Activated CD4-positive, alpha-beta T cell treated with anti-CD3 and anti-CD28 coated beads, Interleukin-2, amount 50 U/mL, for 48 hours (primary cell): ENCODE data around the gene MED10.

ENCODE experiments used
- DNase-seq, 2 experiments: peaks; one replicate each; pipeline ENCODE4 v3.0.0-alpha.2; 2020

Gene MED10, protein sequence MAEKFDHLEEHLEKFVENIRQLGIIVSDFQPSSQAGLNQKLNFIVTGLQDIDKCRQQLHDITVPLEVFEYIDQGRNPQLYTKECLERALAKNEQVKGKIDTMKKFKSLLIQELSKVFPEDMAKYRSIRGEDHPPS

GRCh38 chr5:6377905-6378765, at the start of gene MED10:
MED10 (minus strand) TSS chr5:6378547; CDS start chr5:6378483, 64 bp downstream.
- peak; percentile 98 for DNase-seq

GRCh38 chr5:6427694-6428093, 49.3 kb upstream of the MED10 start:
- no peak for DNase-seq

DNA sequence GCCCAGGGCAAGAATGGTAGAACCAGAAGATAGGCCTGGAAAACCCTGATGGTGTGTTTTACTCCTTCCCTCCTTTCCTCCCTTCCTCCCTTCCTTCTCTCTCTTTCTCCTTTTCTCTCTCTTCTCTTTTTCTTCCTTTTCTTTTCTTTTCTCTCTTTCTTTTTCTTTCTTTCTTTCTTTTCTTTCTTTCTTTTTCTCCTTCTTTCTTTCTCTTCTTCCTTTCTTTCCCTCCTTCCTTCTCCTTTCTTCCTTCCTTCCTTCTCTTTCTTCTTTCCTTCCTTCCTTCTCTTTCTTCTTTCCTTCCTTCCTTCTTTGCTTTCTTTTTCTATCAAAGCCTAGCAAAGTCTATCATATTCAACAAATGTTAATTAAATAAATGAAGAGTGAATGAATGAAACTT, 46.4 kb upstream of the MED10 start:
- DNase-seq, result no peak

DNA sequence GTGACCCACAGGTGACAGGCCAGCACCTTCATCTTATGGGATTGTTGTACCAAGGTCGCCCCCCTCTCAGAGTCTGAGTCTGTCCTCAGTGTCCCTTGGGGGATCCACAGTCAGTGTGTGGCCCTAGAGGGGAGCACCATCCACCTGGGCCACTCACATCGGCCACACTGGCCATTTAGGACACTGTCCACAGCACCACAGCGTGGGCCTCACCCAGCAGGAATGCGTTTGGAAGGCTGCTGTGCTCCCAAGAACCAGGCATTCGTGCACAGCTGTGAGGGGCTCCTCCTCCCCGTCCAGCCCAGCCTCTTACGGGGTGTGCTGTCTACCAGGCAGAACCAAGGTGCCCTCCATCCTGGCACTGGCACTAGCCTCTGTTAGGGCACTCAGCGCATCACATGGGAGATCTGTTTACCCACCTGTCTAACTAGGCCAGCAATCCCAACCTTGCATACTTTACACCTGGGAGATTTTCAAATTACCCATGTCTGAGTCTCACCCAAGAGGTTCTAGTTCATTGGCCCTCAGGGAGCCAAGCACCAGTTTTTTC, 45.8 kb upstream of the MED10 start:
- no peak for DNase-seq

DNA sequence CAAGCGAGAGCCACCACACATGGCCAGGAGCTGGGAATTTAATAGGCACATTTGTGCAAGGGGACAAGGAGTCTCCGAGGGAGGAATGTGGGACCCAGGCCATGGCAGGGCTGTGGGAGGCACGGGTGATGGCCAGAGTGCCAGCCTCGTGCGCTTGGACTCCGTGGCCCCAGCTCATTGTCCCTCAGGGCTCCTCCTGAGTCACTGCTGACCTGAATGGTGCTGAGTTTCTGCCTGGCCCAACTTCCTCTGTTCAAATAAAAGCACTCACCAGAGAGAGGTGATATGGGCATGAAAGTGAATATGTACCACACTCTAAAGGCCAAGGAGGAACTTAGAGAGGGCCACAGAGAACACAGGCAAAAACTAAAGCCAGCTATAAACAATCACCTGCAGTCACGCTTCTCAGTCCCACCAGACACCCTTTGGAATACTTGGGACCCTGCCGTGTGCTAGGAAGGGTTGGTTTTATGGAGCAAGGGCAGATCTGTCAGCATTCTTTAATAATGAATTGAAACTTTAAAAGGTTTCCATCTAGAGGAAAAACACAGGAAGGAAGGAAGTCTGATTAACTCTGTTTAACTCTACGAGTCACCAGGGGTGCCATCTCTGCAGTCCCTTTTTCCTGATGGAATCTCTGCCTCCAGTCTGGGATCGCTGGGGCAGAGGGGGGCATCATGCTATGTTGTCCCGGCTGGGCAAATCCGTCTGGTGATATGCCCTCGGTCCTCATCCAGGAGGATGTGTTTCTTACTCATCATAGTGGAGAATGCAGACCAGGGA, 45.2 kb upstream of the MED10 start:
- DNase-seq, result no peak

- DNase-seq, result no peak
These were observed 41.0 kb upstream of the MED10 start for GRCh38 chr5:6419340-6419852.

GRCh38 chr5:6418679-6419276, 40.4 kb upstream of the MED10 start:
- no peak for DNase-seq

- DNase-seq, result no peak
These were observed 39.3 kb upstream of the MED10 start for GRCh38 chr5:6417657-6418056.

DNA sequence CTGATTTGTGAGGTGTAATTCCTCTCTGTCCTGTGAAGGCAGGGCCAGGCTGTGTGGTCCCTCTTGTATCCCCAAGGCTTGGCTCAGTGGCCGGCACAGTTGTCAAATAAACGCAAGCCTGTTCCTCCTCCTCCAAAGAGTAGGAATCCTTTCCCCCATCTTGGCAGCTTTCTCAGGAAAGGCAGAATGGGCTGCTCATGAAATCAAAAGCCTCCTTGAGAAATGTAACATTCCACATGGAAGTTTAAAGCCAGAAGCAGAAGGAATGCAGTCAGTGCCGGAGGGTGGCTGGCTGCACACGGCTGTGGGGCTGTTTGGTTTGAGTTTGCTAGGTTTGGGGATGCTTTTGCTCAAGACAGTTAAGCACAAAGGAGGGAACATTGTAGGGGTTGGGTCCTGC, 34.5 kb upstream of the MED10 start:
- no peak for DNase-seq

- DNase-seq, result no peak
These were observed 32.8 kb upstream of the MED10 start for GRCh38 chr5:6411141-6411540.

GRCh38 chr5:6410421-6410820, 32.1 kb upstream of the MED10 start:
- DNase-seq, result no peak

DNA sequence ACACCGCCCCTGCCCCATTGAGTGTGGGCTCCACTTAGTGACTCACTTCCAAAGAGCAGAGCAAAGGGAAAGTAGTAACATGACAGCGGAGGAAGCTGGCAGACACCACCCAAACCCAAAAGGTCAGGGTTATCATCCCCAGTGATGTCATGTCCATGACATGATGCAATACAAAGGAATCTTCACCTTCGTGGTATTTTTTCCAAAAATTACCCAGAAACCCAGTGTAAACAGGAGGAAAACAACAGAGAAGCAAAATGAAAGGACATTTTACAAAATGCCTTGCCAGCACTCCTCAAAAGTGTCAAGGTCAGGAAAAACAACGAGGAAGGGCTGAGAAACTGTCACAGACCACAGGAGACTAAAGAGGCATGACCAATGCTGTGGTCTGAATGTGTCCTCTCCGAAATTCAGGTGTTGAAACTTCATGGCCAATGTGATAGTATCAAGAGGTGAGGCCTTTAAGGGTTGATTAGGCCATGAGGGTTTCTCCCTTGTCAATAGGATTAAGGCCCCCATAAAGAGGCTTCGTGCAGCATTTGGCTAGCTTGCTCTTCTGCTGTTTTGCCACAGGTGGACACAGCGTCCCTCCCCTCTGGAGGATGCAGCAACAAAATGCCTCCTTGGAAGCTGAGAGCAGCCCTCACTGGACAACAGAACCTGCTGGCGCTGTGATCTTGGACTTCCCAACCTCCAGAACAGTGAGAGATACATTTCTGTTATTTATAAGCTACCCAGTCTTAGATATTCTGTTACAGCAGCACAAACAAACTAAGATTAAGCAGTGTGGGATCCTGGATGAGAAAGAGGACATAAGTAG, 30.5 kb upstream of the MED10 start:
- DNase-seq, result no peak

DNA sequence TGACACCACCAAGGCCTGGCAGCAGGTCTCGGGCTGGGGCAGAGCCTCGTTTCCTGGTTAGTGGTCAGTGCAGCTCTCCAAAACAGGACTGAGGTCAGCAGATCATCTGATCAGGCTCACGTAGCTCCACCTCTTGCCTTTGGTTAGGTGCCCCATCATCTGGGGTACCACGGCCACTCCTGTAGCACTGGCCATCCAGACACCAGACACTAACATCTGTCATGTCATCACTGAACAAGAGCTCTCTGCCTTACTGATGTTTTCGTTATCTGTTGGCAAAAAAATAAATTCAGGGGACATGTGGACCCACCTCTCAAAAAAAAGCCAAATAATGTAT, 29.9 kb upstream of the MED10 start:
- DNase-seq, result no peak

- DNase-seq, result no peak
These were observed 29.4 kb upstream of the MED10 start for GRCh38 chr5:6407558-6408259.

DNA sequence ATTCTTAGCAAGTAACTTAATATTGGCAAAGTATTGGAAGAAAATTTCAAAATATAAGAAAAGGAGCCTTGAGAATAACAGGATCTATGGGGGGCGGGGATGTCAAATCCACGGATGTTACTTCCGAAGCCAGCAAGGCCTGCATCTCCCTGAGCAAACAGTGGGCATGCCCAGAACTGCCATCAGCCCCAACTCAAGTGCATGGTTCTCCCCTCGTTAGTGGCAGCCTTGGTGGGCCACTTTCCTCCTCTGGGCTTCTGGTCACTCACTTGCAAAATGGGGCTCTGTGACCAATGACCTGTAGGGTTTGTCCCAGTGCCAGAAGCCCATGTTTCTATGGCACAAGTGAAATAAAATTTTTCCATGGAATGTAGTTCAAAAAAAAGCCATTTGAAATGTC, 27.2 kb upstream of the MED10 start:
- DNase-seq, result no peak

- DNase-seq, result no peak
These were observed 25.8 kb upstream of the MED10 start for GRCh38 chr5:6404129-6404528.

DNA sequence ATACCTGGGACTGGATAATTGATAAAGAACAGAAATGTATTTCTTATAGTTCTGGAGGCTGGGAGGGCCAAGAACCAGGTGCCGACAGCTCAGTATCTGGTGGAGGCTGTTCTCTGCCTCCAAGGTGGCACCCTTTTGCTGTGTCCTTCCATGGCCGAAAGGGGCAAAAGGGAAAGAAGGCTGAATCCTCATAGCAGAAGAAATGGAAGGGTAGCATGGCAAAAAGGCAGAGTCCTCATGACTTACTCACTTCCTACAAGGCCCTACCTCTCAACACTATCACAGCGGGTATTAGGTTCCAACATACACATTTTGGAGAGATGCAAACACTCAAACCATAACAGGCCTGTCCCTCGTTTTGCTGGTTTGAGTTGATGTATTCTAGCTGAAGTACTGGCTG, 25.1 kb upstream of the MED10 start:
- DNase-seq, result no peak

DNA sequence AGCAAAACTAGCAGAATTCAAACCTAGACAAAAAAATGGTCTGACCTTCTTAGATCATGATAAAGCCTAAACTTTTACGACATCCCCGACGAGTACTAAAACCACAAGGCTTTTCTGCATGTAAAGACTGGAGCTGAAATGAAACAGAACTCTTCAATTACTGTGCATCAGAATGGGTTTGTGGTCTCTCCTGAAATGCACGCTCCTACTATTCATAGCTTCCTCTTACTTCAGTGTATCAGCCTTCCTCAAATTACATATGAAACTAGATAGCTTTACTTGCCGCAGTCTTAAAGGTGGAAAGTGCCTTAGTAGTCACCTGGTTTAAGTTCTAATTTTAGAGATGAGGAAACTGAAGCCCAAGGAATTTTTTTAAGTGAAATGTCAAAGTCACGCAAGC, 24.6 kb upstream of the MED10 start:
- no peak for DNase-seq

- DNase-seq, result no peak
These were observed 23.1 kb upstream of the MED10 start for GRCh38 chr5:6401410-6401809.

DNA sequence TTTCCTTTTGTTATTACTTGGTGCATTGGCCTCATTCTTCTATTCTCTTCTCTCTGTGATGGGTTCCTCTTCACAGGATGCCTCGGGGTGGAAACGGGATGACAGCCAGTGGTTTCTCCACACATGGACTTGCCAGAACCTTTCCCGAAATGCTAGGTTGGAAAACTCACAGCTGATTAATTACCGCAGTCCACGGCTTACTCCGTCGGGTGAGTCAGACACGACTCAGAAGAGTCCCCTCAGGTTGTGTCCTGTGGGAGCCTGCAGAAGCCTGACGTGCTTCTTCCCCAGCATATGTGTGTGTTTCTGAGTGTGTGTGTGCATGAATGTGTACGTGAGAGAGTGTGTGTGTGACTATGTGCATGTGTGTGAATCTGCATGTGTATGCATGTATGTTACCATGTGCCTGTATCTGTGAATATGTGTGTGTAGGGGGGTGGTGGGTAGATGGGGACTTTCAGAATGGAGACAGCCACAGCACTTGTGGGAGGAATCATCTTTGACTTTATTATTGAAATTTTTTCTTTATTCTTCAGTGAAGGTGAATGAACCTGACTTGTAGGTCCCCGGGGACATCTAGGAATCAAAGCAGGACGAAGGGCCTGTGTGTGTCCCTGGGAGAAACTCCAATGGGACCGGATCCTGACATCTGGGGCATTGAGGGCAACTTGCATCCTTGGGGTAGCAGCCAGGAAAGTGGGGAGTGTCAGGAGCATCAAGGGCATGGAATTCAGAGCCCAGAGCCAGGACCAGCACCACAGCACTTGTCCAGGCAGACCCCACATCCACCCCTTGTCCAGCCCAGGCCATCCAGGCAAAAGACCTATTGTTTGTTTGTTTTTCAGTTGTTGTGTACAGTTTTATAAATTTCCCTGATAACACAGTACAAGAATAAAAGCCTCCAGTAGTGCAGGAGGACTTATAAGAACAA, 21.9 kb upstream of the MED10 start:
- DNase-seq, result no peak
